SIG-M5 treated with dmso at 0.1 percent for 504 hours (cell line): ENCODE results near the gene FUT7.

Source experiments
- DNase-seq: peaks from one replicate; lab custom pipeline; 2025; ENCODE audit not compliant: unreplicated experiment; lab: John Stamatoyannopoulos, UW

The FUT7 gene

DNA sequence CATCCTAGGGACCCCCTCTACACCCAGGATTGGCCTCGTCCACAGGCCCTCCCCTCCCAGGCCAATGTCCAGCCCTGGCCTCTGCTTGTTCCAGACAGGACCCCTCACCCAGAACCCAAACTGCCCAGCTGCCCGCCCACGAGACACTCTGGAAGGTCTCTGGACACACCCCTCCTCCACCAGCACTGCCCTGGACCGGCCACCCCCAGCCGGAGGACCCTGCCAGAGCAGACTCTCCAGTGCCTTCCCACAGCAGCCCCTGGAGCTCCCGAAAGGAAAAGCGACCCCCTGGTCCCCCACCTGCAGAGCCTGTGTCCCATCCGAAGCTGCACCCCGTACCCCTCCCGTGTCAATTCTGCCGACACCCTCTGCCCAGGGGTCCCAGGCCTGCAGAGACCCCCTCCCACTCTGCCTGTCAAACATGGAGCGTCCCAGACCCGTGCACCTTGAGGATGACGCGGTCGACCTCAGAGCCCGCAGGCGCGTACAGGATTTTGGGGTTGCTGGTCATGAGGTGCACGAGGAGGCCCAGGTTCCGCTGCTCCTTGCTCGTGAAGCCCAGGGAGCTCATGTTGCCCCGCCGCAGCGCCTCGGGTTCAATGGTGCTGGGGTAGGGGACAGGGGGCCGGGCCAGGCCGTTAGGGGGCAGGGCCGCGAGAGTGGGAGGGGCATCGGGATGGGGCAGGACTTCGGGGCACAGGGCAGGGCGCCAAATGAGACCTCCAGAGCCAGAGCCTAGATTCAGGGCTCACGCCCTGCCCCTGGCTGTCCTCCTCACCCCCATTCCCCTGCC lies 11.8 kb downstream of the FUT7 start:
- DNase-seq: no peak

DNA sequence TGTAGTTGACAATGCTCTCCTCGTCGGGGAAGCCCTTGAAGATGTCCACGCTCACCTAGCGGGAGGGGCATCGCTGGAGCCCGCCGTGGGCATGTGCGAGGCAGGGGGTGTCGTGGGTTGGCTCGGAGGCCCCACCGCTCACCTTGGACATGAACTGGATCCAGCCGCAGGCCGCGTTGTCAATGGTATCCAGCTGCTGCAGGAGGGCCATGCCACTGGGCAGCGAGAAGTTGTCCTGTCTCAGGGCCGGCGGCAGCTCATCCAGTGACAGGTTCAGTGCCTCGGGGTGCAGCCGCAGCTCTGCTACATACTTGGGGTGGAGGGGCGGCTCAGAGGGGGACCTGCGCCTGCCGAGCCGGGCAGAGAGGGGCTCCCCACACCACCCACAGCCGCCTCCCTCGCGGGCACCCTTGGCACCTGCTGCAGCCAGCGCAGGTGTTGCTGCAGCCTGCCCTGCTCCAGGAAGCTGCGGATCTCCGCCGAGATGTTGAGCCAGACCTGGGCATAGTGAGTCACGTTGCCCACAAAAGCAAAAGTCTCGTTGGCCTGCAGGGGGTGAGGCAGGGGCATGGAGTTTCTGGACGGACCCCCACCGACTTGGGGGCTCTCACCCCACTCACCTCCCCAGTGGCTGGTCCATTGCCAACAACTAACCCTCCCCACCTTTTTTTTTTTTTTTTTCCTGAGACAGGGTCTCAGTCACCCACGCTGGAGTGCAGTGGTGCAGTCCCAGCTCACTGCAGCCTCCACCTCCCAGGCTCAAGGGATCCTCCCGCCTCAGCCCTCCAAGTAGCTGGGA lies 12.9 kb downstream of the FUT7 start:
- DNase-seq: no peak

DNA sequence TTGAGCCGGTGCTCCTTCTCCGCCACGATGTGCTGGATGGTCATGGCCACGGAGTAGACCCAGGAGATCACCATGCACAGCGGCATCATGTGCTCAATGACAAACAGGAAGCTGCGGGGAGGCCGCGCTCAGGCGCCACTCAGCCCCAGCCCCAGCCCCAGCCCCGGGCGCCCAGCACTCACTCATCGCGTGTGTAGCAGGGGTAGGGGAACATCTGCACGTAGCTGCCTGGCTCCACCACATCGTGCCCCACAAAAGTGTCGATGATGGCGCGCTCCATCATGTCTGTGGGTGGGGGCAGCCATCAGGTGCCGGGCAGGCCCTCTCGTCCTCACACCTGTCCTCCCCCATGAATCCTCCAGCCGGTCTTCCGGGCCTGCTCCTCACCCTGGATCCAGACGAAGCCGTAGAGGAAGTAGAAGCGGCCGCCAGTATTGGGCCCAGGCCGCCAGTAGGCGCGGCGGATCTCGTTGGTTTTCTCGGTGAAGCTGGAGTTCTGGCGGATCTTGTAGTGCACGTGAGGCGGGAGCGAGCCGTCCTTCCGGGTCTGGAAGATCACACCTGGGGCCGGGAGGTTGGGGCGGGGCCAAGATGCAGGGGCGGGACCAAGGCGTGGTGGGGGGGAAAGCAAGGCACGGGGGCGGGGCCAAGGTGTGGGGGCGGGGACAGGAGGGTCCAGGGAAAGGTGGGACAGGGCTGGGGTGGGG lies 13.9 kb downstream of the FUT7 start:
- no peak for DNase-seq

DNA sequence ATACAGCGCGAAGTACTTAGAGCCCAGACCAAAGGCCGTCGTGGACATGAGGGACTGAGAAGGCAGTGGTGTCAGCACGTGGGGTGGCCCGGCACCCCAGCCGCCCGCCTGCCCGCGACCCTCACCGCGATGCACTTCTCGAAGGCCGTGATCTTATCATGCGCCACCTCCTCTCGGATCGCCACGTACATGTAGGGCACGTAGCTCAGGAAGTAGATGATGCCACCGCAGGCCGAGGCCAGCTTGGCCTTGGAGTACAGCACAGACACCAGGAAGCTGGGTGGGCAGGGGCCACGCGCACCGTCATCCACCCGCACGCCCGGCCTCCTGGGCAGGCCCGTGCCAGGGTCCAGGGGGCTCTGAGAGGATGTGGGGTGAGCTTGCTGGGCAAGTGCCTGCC lies 14.8 kb downstream of the FUT7 start:
- DNase-seq: no peak

DNA sequence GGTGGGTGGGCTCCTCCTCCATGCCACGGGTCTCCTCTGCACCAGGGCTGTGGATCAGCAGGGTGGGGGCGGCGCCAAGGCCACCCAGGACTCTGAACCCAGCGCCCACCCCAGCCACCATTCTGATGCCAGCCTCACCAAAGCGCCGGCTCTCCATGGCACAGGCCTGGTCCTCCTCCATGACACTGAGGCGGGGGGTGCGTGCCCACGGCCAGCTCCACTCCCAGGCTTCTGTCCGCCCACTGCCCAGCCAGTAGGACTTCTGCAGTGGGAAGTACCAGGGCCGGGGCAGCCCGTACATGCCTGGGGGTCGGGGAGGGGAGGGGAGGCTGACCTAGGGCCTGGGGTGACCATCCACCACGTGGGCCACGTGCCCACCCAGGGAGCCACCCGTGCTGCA lies 15.5 kb downstream of the FUT7 start:
- DNase-seq: no peak

DNA sequence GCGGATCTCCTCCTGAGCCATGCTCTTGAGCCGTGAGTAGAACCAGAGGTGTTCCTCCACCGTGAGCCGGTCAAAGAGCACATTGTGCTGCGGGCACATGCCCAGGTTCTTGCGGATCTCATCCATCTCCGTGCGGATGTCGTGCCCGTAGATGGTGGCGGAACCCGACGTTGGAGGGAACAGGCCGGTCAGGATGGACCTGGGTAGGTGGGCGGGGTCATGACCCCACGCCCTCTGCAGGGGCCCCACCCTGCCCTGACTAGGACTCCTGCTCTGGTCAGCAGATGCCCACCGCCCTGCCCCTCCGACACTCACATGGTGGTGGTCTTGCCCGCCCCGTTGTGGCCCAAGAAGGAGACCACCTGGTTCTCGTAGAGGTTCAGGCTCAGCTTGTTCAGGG lies 15.9 kb downstream of the FUT7 start:
- no peak for DNase-seq

DNA sequence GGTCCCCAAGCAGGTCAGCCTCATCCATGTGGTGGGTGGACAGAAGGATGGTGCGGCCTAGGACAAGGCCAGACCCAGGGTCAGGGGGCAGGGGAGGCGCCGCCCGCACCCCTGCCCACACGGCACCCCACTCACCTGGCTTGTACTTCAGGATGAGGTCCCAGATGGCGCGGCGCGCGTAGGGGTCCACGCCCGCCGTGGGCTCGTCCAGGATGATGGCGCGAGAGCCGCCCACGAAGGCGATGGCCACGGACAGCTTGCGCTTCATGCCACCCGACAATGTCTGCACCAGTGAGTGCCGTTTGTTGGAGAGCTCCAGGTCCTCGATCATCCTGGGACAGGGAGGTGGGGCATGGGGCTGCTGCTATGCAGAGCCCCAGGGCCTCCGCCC lies 16.4 kb downstream of the FUT7 start:
- DNase-seq: no peak

DNA sequence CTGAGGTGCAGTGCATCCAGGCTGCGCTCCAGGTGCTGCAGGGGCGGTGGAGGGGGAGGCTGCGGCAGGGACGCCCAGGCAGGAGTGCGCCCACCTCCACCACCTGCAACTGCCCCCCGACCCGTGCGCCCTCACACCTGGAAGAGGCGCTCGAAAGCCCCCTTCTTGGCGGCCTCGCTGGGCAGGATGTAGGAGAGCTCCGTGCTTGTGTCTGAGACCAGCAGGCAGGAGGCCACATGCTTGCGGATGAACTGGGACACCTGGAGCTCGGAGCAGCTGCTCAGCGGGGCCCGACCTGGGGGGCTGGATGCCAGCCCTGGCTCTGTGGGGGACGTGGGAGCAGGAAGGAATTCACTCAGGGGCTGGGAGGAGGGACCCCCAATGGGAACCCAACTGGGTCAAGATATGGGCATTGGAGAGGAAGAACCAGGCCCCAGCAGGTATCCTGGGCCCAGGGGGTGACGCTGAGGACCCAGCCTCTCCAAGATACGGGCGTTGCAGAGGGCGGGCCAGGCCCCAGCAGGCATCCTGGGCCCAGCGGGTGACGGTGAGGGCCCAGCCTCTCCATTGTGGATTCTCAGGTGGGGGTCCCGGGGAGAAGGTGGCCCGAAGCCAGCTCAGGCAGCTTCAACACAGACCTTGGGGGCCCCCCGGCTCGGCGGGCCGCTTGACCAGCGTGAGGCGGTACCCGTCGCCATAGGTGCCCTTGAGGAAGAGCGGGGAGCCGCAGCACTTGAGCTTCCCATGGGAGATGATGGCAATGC lies 16.9 kb downstream of the FUT7 start:
- DNase-seq: no peak

DNA sequence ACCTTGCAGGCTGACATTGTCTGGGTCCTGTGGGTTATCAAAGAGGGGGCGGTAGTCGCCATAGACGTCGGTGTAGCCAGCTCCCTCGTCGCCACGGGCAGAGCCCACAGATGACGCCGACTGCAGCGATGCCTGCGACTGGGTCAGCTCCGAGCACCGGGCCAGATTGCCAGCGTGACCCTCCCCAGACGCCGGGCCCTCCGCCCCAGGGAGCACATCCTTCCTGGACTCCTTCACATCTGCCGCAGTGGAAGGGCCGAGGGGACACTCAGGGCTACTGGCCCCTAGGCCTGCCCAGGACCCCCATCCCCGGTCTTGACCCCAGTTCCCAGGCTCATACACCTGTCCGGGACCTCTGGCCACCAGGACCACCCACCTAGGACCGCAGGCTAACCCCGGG lies 17.7 kb downstream of the FUT7 start:
- no peak for DNase-seq

DNA sequence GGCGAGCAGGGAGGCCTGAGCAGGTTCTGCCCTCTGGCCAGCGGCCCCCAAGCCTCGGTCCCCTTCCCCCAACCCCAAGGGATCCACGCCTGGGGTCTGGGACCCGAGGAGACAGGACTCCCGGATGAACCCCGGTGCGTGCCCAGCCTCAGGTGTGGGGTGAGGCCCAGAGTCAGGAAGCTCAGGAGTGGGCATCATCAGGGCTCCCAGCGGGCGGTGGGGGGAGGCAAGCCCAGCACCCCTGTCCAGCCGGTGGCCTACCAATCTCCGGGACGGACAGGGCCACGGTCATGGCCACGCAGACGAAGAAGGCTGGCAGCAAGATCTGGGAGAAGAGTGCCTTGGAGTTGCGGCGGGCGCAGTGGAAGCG lies 18.3 kb downstream of the FUT7 start:
- no peak for DNase-seq

DNA sequence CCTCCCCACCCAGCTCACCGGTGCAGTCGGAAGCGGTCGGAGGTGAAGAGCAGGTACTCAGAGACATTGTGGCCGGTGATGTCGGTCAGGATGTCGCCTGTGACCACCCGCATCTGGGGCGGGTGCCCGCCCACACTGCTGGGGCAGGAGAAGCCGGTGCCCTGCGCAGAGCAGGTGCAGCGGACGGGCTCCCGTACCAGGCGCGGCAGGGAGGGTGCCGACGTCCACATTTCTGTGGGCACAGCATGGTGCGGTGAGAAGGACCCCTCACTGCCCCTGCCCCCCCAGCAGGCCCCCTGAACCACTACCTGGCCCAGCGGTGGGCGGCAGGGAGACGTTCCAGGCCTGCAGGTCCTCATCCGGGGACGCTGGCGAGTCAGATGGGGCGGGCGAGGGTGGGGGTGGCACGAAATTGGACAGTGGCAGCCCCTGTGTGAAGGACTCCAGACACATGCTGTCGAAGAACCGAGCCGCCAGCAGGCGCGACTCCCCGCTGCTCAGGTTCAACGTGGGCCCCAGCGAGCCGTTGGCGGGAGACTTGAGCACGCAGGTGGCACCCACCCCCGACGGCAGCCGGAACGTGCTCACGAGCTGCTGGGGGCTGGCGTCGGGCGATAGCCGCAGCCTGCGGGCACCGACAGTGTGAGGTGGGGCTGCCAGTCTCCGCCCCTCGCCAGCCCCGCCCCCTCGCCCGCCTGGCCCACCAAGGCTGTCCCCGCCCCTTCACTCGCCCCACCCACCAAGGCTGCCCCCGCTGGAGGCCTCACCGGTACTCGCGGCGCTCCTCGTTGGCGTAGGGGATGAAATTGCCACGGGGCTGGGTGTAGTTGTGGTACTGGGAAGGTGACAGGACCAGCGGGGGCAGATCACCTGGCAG lies 19.0 kb downstream of the FUT7 start:
- DNase-seq: no peak

DNA sequence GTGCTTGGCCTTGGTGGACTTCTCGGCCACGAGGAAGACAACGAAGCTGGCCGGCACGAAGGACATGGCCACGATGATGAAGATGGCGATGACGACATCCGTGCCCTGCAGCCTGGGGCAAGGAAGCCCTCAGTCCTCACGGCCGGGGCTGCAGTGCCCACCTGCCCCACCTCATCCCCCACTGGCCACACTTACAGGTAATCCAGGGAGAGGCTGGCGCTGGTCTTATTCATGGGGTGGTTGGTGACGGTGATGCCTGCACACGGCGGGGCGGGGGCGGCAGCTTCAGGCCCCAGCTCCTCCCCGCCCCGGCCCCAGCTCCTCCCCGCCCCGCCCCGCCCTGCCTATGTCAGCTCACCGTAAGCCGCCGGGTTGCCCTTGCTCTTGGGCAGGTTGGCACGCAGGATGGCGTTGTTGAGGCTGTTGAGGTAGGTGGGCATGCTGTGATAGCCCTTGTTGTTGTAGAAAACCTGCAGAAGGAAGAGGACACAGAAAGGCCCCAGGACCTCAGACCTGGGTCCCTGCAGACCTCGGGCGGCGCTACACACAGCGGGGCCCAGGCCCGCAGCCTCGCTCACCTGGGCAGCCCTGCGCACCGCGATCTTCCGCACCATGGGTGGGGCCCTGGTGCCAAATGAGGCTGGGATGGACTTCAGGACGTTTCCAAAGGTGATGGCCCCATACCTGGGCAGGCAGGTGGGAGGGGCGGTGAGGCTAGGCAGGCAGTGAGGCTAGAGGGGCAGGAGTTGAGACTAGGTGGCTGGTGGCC lies 19.8 kb downstream of the FUT7 start:
- DNase-seq: no peak

DNA sequence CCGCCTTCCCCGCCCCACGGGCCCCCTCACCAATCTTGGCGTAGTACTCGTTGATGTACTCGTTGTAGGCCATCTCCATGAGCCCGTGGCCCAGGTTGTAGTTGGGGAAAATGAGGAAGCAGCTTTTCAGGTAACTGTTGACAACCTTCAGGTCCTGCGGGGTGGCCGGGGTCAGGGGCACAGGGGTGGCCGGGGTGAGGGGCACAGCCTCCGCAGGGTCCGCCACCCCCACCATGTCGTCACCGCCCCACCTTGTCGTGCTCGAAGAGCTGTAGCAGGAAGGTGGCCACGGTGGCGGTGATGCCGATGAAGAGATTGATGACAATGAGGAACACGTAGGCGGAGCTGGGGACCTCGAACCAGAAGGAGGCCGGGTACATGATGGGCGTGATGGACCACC lies 20.7 kb downstream of the FUT7 start:
- no peak for DNase-seq

DNA sequence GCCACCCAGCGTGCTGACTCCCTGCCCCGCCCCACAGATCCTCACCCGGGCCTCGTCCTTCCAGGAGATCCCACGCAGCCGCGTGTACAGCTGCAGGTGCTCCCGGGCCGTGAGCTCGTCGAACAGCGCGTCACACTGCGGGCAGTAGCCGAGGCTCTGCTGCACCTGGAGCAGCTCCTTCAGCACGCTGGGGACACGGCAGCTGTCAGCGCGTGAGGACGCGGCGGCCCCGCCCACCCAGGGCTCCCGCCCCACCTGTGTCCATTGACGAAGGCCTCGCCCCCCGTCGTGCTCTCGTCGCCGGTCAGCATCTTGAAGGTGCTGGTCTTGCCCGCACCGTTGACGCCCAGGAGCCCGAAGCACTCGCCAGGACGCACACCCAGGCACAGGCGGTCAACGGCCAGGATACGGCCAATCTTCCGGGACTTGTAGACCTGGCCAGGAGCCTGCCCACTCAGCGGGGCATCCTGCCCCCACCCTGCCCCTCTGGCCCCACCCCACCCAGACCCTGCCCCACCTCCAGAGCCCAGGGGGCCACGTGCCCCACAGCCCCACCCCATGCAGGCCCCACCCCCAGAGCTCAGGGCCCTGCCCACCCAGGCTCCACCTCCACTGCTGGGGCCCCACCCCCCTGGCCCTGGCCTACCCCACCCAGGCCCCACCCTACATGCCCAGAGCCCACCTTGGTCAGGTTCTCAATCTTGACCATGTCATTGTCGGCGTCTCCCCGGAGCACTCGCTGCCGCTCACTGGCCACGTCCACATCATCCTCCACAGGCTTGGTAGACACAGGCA lies 21.8 kb downstream of the FUT7 start:
- DNase-seq: no peak

DNA sequence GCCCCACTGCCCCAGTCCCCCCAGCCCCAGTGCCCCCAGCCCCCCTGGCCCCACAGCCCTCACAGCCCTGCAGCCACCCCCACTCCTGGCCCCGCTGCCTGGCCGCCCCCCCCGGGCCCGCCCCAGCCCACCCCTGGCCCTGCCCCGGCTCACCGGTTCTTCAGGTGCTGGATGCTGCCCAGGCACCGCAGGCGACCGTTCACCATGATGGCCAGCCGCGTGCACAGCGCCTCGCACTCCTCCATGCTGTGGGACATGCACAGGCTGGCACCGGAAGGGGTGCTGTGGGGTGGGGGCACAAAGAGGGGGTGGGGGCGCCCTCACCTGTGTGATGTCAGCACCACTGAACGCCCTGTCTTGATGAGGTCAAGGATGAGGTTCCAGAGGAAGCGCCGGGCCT lies 22.7 kb downstream of the FUT7 start:
- DNase-seq: no peak

DNA sequence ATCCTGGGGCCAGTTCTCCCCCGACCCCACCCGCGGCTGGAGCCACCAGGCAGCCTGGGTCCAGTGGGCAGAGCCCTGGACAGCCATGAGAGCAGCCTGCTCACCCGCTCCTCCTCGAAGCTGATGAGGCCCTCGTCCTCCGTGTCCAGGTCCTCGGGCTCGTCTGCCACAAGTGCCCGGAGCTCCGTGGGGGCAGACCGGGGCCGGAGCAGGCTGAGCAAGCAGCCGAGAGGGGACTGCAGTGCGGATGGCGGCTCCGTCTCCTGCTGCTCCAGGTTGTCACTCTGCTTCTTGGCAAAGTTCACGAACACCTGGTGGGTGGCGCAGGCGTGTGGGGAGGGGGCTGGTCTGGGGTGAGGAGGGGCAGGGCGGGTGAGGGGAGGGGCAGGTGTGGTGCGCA lies 23.6 kb downstream of the FUT7 start:
- DNase-seq: no peak

DNA sequence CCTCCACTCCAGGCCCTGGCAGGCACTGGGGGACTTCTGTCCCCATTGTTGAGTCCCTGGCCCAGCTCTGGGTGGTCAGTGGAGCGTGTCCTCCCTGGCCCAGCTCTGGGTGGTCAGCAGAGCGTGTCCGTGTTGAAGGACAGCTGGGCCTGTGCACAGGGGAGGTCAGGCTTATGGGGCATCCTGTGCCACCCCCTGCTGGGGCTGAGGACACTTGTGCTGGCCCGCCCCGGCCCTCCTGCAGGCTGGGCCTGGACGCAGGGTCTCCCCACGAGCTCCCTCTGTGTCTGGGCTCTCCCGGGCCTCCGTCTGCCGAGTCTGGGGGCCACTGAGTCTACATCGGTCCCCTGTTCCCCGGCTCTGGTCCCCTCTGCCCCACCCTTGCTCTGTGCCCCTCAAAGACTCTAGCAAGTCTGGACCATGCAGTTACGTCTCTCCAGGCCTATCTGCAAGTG lies 24.0 kb downstream of the FUT7 start:
- DNase-seq: no peak

DNA sequence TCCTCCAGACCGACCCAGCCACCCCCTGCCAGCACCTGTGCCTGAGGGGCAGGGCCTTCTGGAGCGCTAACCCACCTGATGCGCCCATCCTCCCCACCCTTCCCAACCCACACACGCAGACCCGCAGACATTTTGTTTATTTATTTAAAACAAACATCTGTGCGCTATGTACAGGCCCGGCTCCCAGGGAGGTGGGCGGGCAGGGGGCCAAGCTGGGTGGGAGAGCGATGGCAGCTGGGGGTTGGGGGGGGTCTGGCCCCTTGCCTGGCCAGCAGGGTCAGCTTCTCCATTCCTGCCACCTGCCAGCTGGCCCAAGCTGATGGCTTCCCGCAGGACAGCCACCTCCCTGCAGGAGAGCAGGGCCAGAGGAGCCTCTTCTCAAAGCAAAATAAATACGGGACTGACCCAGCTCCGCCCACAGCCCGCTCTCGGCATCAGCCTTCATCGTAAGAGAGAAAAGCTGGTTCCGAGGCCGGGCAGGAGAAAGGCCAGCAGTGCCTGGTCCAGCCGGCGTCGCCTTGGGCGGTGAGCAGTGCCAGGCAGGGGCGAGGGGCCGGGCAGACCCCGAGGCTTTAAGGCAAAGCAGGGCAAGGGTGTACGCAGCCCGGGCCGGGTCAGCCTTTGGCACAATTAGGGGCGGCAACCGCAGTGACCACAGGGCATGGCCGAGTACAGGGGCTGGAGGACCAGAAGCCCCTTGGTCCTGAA lies 24.6 kb downstream of the FUT7 start:
- DNase-seq: no peak
